Measurements from ENCODE around the gene LAMA4.

LAMA4 gene

DNA sequence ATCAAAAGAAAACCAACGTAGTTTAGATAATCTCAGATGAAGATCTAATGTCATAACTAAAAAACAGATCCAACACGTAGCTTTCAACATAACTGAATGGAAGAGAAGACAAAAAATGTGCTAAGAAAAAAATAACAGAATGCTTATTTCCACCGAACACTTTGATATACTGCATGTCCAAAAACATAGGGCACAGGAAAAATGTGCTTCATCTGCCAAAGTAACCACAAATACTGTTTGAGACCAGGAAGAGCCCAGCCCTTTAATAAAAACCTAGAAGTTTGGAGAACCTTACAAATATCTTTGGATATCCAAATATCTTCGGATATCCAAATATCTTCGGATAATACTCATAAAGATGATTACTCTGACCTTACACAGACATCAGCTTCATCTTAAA lies 19.8 kb downstream of the LAMA4 start:
- FAIRE-seq = no peak

DNA sequence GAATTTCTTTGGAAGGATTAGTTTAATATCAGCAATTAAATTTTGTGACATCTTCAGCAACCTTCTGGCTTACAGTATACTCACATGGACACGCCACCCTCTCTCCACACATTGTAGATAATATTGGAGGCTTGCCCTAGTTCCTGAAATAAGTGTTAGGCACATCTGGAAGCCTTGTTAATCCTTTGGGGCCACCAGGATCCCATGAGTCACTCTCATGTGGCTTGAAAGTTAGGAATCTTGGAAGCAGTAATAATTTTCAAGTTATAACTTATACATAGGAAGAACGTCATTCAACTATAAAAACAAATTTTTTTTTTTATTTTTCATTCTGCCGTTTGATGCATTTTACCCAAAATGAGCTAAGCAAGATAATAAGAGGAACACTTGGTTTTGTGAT lies 20.5 kb downstream of the LAMA4 start:
- no peak for FAIRE-seq

DNA sequence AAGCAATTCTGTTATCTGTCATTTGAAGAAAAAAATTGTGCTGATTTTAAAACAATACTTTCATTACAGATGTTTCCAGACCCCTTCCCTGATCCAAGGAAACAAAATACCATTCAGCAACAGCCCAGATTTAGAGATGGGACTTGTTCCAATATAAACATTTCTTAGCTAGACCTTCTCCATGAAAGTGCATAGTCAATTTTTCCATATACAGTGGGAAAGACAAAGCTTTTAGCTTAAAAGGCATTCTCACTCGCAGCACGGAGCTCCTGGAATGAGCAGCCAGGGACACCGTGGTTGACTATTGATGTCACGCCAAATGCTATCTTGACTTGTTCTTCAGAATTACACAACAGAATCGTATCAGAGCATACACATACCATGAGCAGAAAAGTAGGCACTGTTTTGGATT lies 21.5 kb downstream of the LAMA4 start:
- FAIRE-seq = no peak

DNA sequence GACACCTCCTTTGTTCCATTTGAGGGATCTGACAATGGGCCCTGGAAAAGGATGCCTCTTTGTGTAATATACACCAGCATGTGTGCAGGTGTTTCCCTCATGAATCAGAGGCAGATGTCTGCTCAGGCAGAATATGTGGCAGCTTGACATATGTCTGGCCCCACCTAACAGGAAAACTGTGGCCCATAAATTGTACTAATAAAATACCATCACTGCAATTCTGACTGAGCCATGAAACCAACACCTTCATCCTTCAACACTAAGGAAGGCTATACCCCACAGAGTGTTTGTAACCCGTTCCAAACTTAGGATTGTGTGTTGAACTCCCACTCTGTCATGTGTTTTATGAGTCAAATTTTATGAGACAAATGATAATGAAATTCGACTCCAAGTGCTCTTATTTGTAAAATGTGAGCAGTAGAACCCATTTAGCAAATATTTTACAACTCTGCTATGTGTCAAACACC lies 22.7 kb downstream of the LAMA4 start:
- FAIRE-seq = no peak

DNA sequence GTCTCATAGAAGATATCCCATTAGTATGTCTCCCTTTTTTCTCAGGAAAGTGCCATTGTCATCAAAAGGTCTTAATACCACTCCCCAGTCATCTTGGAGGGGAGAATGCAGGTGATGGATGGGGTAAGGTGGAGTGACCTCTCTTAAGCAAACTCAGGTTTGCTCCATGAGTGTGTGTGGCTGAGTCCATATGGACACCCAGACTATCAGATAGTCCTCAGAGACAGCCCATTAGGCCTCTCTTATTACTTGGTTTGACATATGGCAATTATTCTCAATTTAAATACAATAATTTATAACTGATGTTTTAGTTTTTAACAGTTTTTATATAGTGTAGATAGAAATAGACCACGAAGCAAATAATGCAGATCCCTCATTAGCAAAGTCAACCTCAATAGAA lies 23.2 kb downstream of the LAMA4 start:
- no peak for FAIRE-seq

DNA sequence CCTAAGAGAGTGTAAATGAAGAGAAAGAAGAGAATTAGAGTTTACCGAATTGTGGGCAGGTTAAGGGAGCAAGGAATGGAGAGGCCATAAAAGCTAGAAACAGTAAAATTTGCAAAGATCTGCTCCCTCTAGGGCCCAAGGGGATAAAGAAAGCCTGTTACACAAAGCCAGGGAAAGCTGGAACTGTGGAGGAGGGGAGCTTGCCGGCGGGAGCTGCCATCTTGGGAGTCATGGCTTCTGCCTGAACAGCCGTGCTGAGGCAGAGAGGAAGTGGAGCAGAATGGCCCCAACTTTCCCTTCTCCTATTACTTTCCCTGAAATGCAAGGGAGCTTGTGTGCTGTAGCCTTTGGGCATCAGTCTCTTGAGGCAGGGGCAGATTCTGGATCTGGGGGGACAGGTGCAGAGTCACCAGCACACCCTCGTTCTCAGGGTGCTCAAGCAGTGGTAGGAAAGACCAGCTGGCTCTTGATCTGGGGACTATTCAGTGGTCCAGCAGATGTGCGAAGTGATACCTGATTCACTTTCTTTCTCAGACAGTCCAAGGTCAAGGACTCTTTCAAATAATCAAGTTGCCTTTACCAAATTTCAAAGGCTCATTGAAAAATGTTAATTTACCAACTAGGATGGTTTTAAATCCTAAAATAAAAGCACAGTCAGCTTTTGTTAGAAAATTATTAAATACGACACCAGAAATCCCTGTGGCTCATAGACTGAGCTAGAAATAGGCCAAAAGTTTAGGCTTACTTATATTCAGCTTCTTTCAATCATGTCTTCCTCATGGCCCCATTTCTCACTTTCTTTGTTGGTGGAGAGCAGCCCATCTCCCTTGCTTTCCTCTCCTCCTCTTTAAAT lies 25.7 kb downstream of the LAMA4 start:
- no peak for FAIRE-seq

DNA sequence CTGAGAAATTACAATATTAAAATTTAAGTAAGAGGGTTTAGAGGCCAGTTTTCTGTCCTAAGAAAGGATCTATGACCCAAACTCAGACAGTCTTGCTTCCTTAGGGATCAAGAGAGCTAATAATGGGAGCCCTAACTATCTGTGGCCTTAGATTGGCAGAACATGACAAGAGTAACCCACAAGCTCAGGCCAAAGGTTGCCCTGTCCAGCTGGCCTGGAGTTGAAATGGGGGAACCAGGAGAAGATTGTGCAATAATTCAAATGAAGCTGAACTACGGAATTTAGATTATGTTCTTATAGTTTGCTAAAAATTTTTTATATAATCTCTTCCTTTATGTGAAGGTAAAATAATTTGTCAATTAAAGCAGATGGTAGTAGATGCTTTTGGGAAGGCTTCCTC lies 26.4 kb downstream of the LAMA4 start:
- no peak for FAIRE-seq

DNA sequence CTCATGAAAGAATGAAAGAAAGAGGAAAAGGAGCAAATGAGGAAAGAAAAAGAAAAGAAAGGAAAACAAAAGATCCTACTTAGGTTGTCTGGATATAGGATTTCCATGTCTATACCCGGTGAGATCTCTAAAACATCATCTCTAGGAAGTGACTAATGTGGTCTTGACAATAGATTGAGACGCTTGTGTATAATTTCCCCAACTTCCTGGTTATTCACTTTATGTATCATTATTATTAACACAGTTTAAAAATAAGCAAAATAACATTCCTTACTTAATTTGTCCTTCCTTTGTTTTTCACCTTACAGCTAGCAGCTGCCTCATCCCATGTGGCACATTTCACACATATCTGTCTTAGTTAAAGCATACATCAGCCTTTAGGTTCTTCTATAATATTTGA lies 27.0 kb downstream of the LAMA4 start:
- FAIRE-seq = no peak

DNA sequence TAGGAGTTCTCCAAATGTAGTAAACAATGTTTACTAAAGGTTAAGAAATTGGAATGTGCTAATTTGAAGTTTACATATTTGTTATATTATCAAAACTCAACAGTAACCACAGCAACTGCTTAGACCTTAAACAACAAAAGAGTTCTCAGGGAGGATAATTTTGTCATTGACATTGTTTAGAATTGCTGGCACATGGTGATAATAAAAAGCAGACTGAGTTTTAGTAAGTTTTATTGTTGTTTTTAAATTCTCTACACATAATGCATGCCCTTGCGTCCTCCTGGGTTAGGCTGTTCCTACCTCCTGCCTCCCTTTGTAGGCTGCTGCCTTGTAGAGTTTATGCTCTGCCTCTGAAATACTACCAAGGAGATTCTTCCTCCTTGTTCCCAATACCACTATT lies 28.7 kb downstream of the LAMA4 start:
- FAIRE-seq = no peak

DNA sequence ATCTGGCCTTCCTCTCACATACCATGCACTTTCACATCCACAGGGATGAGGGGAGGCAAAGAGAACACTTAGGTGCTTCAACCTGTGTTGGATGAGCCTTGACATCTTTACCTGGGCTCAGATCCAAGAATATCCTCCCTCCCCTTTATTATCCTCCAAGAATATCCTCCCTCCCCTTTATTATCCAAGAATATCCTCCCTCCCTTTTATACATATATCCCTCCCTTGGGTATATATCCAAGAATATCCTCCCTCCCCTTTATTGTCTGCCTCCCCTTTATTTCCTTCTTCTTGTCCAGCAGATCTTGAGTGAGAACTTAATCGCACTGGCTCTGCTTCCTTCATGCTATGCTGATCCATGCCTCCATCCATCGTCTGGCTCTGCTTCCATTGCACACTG lies 30.3 kb downstream of the LAMA4 start:
- no peak for FAIRE-seq

DNA sequence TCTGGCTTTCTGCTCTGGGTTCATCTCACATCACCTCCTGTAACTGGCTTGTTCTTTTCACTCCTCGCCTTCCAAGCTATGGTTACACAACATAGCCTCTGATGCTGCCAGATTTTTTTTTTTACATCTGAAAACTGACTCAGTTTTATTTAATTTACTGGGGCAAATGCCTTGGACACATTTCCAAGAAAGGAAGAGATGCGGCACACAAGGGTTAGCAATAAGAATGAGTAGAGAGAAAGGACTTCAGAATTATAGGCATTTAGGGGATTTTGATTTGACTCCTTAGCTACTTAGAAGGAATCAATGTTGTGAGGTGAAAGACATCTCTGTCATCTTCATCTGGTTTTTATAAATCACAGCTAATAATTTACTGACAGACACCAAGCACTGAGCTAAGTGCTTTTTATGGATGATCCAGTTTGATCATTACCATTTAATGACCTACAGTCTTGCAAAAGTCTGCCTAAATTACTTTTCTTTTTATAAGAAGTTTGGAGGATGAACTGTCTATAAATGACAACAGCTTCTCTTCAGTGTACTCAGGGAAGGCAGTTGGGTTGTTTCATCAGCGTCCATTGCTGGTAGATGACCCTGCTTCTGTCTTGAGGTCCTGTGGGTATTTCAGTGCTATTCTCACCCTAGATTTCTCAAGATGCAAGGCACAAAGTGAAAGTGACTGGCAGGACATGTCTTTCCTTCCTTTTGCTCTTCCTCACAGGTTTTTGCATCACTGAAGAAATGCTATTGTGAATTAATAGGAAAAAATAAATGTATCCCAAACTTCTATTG lies 31.1 kb downstream of the LAMA4 start:
- FAIRE-seq = no peak

DNA sequence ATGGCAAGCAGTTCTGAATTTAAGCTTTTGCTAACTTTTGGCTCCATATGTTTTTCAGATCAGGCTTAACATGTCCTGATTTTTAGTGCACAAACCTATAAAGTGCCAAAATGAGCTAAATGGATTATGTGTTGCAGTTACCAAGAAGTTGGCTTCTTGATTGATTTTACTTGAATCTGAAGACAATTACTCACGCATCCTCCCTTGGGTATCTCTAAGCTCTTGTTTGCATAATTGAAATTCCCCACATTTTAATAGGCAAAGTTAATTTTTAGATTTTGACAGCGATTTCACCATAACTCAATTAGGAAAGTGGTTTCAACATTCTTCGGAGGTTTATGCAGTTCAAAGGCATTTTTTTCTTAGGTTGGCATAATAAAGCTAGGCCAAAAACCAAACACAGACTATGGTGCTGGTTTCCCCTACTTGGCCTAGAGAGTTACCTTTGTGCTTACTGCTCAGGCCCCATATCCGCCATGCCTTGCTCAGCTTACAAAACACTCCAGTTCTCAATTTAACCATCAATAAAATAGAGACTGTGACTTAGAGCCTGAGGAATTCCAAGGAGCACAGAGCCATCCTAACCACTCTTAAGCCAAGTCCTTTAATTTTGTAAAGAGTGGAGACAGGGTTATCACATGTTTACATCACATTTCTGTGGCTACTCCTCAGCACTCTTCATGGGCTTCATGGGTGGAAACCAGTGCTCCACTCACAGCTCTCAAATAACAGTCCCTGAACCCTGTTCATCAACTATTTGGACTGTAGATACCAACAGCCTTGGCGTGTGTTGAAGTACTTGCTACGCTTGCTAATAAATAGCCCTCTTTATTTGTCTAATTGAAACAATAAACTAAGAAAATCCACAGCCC lies 32.1 kb downstream of the LAMA4 start:
- FAIRE-seq = no peak

DNA sequence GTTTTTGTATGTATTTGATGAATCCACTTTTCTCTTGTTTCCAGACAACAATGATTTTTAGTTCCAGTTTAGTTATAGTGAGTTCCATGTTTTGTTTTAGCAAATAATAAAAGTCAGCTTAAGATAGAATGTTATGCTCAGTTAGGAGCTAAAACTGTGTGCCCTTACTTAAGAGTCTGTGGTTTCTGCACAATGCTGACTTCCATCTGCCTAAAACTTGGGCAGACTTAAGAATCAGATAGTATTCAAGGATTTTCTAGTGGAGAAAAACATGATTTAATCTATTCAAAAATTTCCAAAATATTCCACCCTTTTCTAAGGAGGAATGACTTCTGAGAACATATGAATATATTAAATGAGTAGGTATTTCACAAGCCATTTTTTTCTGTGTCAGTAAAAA lies 32.8 kb downstream of the LAMA4 start:
- no peak for FAIRE-seq

DNA sequence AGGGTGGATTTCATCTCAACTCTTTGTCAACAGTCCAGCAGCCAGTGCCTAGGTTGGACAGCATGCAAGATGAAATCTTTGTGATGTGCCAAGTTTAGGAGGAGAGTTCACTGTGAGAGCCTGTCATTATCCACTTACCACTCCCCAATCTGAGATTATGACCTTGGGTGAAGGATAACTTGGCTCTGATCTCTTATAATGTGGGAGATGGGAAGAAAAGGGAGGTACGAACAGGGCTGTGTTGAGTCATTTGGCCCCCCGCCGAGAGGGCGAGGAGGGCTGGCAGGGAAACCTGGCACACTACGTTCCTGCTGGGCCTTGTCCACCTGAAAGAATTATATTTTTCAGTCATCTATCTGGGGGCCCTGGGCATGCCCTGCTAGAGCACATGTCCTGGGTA lies 35.8 kb downstream of the LAMA4 start:
- FAIRE-seq = no peak

DNA sequence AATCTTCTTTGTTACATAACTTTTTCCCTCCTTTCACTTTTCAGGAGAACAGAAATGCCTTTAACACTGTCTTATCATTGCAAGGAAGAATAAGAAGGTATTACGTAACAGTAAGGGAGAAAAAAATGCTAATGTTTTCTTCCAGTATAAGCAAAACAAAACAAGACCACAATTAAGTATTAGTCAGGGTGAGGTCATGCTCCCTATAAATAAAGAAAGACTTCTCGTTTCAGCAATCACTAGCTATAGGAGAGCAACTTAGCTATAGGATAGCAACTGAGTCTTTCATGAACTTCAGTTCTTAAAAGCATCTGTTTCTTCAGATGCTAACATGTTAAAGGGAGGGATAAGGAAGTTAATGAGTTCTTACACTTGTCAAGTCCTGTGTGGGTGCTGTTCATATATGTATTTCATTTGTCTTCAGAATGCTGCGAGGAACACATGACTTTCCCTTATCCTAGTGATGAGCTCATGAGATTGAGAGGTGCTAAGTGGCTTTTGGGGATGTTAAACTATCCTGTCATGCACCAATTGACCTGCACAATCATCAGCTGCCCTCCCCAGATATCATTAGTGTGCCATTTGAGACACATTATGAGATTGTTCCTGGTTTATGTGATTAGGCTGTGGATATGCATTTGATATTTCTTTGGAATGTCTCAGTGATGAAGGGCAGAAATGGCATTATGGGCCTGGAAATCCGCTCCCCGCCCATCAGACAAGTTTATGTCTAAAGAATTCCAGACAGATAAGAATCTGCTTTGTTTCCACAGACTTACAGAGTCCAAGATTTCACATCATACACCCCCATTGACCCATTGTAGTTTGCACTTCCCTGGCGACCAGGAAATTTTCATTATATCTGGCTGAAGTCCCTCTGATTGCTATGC lies 37.5 kb downstream of the LAMA4 start:
- FAIRE-seq = no peak

DNA sequence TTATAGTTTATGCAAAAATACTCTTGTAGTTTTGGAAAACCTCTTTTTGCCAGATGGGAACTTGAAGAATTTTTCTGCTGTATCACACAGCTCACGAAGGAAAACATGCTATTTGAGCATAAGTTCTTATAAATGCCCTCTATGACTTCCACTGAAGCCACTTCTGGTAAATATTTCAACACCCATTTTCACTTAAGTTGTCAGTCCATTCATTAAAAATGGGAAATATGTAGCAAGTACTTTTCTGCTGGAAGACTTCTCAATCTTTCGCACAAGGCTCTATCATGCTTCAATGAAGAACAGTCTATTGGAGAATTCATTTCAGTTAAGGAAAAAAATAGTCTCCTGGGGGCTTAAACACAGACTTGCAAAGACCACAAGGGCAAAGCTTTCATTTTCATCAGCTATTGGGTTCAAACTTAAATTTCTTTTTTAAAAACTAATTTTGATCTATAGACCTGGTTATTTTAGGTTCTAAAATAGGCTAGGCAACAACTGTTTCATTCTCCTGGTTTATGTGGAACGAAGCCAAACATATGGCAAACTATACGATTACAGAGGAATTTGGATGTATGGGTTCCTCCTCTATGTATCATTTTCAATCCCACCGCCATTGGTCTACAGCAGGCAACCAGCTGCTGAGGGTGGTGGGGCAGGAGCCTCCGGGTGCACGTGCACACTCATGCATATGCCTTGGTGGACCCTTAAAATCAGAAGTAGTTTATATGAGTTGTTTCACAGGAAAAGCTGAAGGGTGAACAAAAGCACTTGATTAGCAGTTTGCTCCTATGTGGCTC lies 38.7 kb downstream of the LAMA4 start:
- FAIRE-seq = no peak

DNA sequence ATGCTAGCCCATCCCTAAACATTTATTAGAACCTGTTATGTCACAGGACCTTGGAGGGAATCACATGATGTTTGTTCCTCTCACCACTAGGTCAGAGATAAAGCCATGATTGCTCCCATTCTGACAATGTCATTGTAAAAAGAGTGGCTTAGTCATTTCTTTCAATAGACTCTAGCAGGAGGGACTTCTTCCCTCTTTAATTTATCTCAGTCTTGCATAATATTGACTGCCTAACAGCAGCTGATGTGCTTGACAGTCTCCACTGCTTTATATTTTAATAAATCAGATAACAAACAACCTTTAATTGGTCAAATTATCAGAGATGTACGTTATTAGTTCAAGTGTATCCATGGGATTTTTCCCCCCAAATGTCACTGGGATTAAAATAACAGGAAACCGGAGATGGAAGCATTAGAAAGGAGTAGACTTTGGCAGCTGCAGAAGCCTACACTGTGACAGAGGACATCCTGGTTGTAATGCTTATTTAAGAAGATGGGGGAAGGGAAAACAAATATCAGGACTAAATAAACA lies 39.6 kb downstream of the LAMA4 start:
- FAIRE-seq = no peak

DNA sequence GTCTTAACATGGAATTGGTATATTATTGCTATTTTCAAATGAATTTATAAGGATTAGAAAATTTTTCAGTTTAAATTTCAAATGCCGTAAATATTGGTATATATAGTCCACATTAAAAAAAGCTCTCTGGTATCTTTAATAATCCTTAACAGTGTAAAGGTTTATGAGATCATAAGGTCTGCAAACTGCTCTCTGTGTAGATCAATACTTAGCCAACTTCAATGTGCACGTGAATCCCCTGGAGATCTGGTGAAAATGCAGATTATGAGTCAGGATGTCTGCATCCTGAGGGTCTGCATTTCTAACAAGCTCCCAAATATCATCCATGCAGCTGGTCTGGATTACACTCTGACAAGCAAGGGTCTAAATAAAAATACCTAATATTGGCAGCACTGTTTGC lies 43.5 kb downstream of the LAMA4 start:
- no peak for FAIRE-seq

DNA sequence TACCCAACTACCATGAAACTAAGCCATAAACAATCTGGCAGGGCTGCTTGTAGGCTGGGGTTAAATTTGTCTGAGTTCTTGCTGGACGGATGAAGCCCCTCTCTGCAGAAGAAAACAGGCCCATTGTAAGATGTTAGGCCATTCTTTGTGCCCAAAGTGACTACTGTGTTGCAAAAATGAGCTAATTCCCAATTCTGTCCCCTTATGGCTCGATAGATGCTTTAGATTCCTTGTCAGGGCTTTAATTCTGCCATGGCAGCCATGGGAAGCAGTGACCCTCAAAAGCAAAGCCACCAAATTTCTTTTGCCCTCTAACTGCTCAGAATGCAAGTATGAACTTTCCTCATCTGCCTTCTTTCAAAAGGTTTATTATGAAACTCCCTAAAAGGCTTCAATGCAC lies 45.2 kb downstream of the LAMA4 start:
- FAIRE-seq = no peak

DNA sequence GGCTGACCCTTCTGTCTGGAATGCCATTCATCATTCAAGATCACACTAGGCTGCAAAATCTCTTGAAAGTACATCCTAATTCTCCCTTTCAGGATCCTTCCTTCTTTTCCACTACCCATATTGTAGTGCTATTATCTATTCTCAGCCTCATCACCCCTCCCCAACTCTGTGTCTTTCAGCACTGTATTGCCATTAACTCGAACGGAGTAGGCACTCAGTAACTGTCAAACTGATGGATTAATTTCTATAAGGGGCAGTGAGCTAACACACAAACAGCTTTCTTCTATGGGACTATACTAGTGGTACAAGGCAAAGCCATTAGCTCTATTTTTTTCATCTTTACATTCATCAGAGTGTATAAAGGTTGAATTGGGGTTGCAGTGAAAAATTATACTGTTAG lies 46.6 kb downstream of the LAMA4 start:
- FAIRE-seq = no peak

DNA sequence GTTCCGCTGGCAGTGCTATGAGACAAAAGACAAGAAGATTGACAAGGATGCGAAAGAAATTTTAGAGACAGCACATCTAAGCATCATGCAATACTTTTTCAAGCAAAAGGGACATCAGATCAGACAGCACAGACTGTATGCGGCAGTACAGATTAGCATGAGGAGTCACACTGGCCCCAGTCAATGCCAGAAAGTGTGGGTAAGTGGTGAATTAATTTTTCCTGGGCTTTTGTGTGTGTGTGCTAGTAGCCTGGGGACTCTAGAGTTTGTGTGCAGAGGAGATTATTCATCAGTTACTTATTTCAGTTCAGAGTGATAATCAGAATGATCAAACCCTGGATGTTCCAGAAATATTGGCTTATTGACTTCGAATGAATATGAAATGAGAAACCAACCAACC lies 47.2 kb downstream of the LAMA4 start:
- FAIRE-seq = no peak

Measured in A204.1 (cell line).